HEK293 (cell line): ENCODE results near the gene TLE2.

Experiments used
- GLI2 ChIP-seq: fragments of 450-650 bp; formaldehyde crosslinking; IDR thresholded peaks from 2 replicates; pipeline ENCODE4; 2017; ENCODE audit warnings: missing biosample characterization, missing genetic modification characterization, low read depth, borderline replicate concordance
- KLF9 ChIP-seq: fragments of 450-650 bp; formaldehyde crosslinking; IDR thresholded peaks from 2 replicates; pipeline ENCODE4 v1.5.1; 2016; ENCODE audit warnings: missing biosample characterization, missing genetic modification characterization, low read depth
- PBX3 ChIP-seq: sonication (generic); formaldehyde crosslinking; IDR thresholded peaks from 2 replicates; pipeline ENCODE4 v1.8.1; 2022; ENCODE audit warnings: mild to moderate bottlenecking, moderate library complexity, missing genetic modification reagents
- REST ChIP-seq: fragments of 450-650 bp; formaldehyde crosslinking; IDR thresholded peaks from 2 replicates; pipeline ENCODE4 v1.5.1; 2016; ENCODE audit warnings: missing biosample characterization, missing genetic modification characterization
- YY1 ChIP-seq: fragments of 450-650 bp; formaldehyde crosslinking; IDR thresholded peaks from 2 replicates; pipeline ENCODE4 v1.5.1; 2018; ENCODE audit warnings: missing biosample characterization, missing genetic modification characterization
- ZNF169 ChIP-seq: fragments of 450-650 bp; formaldehyde crosslinking; IDR thresholded peaks from 2 replicates; pipeline ENCODE4 v1.5.1; 2016; ENCODE audit warnings: missing biosample characterization, missing genetic modification characterization
- ZNF174 ChIP-seq: fragments of 450-650 bp; formaldehyde crosslinking; IDR thresholded peaks from 2 replicates; pipeline ENCODE4 v1.5.0; 2017; ENCODE audit warnings: missing biosample characterization, mild to moderate bottlenecking, missing genetic modification characterization
- ZNF274 ChIP-seq, 2 experiments: fragments of 200-500 bp in 1 of 2; fragments of 450-650 bp in 1 of 2; sonication (Bioruptor generic) in 1 of 2; formaldehyde crosslinking in 1 of 2; IDR thresholded peaks; 2 replicates each; pipeline versions ENCODE4 v1.5.1 to v1.6.1; 2014 to 2016; ENCODE audit warnings: borderline replicate concordance in 1 of 2, inconsistent platforms in 1 of 2, low read length in 1 of 2, missing biosample characterization in 1 of 2, missing genetic modification characterization in 1 of 2
- ZNF324 ChIP-seq: fragments of 450-650 bp; formaldehyde crosslinking; IDR thresholded peaks from 2 replicates; pipeline ENCODE4 v1.5.1; 2016; ENCODE audit warnings: missing biosample characterization, missing genetic modification characterization
- ZNF660 ChIP-seq: fragments of 450-650 bp; IDR thresholded peaks from 2 replicates; pipeline ENCODE4 v1.5.1; 2018; ENCODE audit warnings: missing biosample characterization, mild to moderate bottlenecking, missing genetic modification characterization
- ZNF677 ChIP-seq: fragments of 450-650 bp; IDR thresholded peaks from 2 replicates; pipeline ENCODE4 v1.5.0; 2018; ENCODE audit warnings: missing biosample characterization, mild to moderate bottlenecking, missing genetic modification characterization, moderate library complexity
- ZNF785 ChIP-seq: fragments of 450-650 bp; formaldehyde crosslinking; IDR thresholded peaks from 2 replicates; pipeline ENCODE4 v1.5.1; 2016; ENCODE audit warnings: missing biosample characterization, missing genetic modification characterization
- TF ChIP-seq, protein P1 (sequence below): fragments of 450-650 bp; formaldehyde crosslinking; IDR thresholded peaks from 2 replicates; pipeline ENCODE4 v1.5.1; 2016; ENCODE audit warnings: missing biosample characterization, missing genetic modification characterization
- TF ChIP-seq, protein P2 (sequence below): fragments of 450-650 bp; formaldehyde crosslinking; IDR thresholded peaks from 2 replicates; pipeline ENCODE4 v1.5.1; 2016; ENCODE audit warnings: missing biosample characterization, missing genetic modification characterization

DNA sequence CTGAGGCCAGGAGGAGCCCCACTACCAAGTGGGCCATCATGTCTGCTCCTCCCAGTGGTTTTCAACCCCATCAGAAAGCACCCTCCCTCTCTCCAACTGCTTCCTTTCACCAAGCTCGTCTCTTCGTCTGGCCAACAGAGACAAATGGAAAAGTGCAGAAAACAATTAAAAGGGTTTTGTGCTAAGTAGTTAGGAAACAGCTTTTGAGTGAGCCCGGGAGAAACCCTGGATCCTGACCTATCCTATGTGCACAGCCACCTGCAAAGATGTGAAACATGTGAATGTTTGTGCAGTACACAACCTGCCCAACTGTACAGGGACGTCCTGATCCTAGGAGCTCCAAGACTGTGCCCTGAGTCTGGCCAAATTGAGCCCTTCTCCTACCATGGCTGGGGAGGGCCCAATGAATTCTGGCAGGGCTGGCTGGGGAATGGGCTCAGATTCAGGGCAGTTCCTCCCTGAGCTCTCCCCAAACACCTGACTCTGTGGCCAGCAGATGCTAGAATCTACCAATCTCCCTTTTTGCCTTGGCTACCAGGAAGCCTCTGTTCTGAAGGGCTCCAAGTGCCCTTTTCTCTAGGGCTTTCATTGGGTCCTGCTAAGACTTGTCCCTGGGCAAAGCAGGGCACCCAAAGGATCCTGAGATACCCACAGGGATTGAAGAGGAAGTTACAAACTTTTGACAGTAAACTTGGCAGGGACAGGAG lies 25.3 kb upstream of the TLE2 start:
- TF ChIP-seq PBX3 (CRISPR knock-in tag) (no peak), REST (tag by site-specific recombination) (no peak), ZNF677 (tag by site-specific recombination) (no peak), GLI2 (tag by site-specific recombination) (no peak), ZNF785 (tag by site-specific recombination) (no peak), YY1 (no peak), ZNF660 (tag by site-specific recombination) (no peak), KLF9 (tag by site-specific recombination) (no peak), ZNF324 (tag by site-specific recombination) (no peak), ZNF169 (tag by site-specific recombination) (no peak), ZNF174 (tag by site-specific recombination) (no peak), ZNF274 (IDR thresholded peaks at IDR 0.05; ENCODE audit: low read length) (no peak), ZNF274 (tag by site-specific recombination; IDR thresholded peaks at IDR 0.05; ENCODE audit: borderline replicate concordance) (no peak)
- TF ChIP-seq, protein P1, sequence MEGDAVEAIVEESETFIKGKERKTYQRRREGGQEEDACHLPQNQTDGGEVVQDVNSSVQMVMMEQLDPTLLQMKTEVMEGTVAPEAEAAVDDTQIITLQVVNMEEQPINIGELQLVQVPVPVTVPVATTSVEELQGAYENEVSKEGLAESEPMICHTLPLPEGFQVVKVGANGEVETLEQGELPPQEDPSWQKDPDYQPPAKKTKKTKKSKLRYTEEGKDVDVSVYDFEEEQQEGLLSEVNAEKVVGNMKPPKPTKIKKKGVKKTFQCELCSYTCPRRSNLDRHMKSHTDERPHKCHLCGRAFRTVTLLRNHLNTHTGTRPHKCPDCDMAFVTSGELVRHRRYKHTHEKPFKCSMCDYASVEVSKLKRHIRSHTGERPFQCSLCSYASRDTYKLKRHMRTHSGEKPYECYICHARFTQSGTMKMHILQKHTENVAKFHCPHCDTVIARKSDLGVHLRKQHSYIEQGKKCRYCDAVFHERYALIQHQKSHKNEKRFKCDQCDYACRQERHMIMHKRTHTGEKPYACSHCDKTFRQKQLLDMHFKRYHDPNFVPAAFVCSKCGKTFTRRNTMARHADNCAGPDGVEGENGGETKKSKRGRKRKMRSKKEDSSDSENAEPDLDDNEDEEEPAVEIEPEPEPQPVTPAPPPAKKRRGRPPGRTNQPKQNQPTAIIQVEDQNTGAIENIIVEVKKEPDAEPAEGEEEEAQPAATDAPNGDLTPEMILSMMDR (tag by site-specific recombination): no peak
- TF ChIP-seq, protein P2, sequence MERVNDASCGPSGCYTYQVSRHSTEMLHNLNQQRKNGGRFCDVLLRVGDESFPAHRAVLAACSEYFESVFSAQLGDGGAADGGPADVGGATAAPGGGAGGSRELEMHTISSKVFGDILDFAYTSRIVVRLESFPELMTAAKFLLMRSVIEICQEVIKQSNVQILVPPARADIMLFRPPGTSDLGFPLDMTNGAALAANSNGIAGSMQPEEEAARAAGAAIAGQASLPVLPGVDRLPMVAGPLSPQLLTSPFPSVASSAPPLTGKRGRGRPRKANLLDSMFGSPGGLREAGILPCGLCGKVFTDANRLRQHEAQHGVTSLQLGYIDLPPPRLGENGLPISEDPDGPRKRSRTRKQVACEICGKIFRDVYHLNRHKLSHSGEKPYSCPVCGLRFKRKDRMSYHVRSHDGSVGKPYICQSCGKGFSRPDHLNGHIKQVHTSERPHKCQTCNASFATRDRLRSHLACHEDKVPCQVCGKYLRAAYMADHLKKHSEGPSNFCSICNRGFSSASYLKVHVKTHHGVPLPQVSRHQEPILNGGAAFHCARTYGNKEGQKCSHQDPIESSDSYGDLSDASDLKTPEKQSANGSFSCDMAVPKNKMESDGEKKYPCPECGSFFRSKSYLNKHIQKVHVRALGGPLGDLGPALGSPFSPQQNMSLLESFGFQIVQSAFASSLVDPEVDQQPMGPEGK (tag by site-specific recombination): no peak
